HepG2 (cell line): ENCODE measurements around the gene PSMD1. TPM values are rescaled to one million over a fixed set of nuclear protein-coding genes. Genes with fewer than 3 reads are reported as not detected.

Experiments
- ARID2 ChIP-seq: sonication (generic); formaldehyde crosslinking; IDR thresholded peaks from 2 replicates; pipeline ENCODE4 v1.8.1; 2022; ENCODE audit warnings: mild to moderate bottlenecking, missing genetic modification reagents, borderline replicate concordance
- GATA4 ChIP-seq: sonication (generic); IDR thresholded peaks from 2 replicates; pipeline ENCODE4 v1.6.1; 2016; ENCODE audit warnings: antibody characterized with exemption, low read depth, borderline replicate concordance
- MAZ ChIP-seq, 2 experiments: sonication (generic) in 1 of 2; formaldehyde crosslinking in 1 of 2; IDR thresholded peaks; 2 replicates each; pipeline versions ENCODE4 v1.5.0 to v1.6.1; 2012 to 2020; ENCODE audit warnings: low read depth in 2 of 2, mild to moderate bottlenecking in 2 of 2, borderline replicate concordance in 1 of 2, improper control_type of control experiment in 1 of 2, low read length in 1 of 2, missing genetic modification reagents in 1 of 2, moderate library complexity in 1 of 2
- MTA1 ChIP-seq: sonication (generic); formaldehyde crosslinking; IDR thresholded peaks from 2 replicates; pipeline ENCODE4 v1.4.0; 2020; ENCODE audit warnings: missing genetic modification reagents, mild to moderate bottlenecking, borderline replicate concordance
- PCBP1 ChIP-seq: fragments of 200-400 bp; formaldehyde crosslinking; IDR thresholded peaks from 2 replicates; pipeline ENCODE4 v1.6.1; 2017; ENCODE audit warnings: mild to moderate bottlenecking, low read depth, low read length, borderline replicate concordance
- RBFOX2 ChIP-seq: fragments of 200-400 bp; formaldehyde crosslinking; IDR thresholded peaks from 2 replicates; pipeline ENCODE4 v1.6.1; 2017; ENCODE audit warnings: low read depth, mild to moderate bottlenecking, low read length
- SALL1 ChIP-seq: sonication (generic); formaldehyde crosslinking; IDR thresholded peaks from 2 replicates; pipeline ENCODE4 v1.8.0; 2022; ENCODE audit warnings: mild to moderate bottlenecking, missing genetic modification reagents
- SAP130 ChIP-seq: IDR thresholded peaks from 2 replicates; pipeline ENCODE4 v1.6.1; 2016; ENCODE audit warnings: low read depth
- TOPORS ChIP-seq: sonication (generic); formaldehyde crosslinking; IDR thresholded peaks from 2 replicates; pipeline ENCODE4 v1.8.0; 2023; ENCODE audit warnings: mild to moderate bottlenecking, missing genetic modification reagents
- ZNF263 ChIP-seq: sonication (generic); formaldehyde crosslinking; IDR thresholded peaks from 2 replicates; pipeline ENCODE4 v1.4.0; 2020; ENCODE audit warnings: missing genetic modification reagents
- ZNF296 ChIP-seq: sonication (generic); formaldehyde crosslinking; conservative IDR thresholded peaks from 2 replicates; pipeline ENCODE4 v1.5.0; 2020; ENCODE audit warnings: mild to moderate bottlenecking, missing genetic modification reagents
- ZNF512B ChIP-seq: sonication (generic); formaldehyde crosslinking; IDR thresholded peaks from 2 replicates; pipeline ENCODE4 v1.5.1; 2020; ENCODE audit warnings: missing genetic modification reagents, mild to moderate bottlenecking, borderline replicate concordance
- ZNF616 ChIP-seq: sonication (generic); formaldehyde crosslinking; IDR thresholded peaks from 2 replicates; pipeline ENCODE4 v1.5.0; 2020; ENCODE audit warnings: low read depth, mild to moderate bottlenecking, missing genetic modification reagents
- ZNF740 ChIP-seq: sonication (generic); formaldehyde crosslinking; IDR thresholded peaks from 2 replicates; pipeline ENCODE4 v1.4.0; 2020; ENCODE audit warnings: missing genetic modification reagents
- polyA plus RNA-seq, 8 experiments: library from polyadenylated mRNA; depleted of rRNA in 3 of 8; stranded (reverse) in 7 of 8; unstranded in 1 of 8; fragments of >200 nt; fragmentation: Illumina TruSeq in 4 of 8; extraction: Trizol in 4 of 8; gene quantifications; 2 replicates each; pipeline versions ENCODE4 v1.2.1 to v1.2.3, GENCODE V29; 2011 to 2016; ENCODE audit warnings: low read depth in 4 of 8, missing spikeins in 1 of 8, mixed read lengths in 1 of 8; ENCODE audit not compliant: insufficient read depth in 1 of 8
- total RNA-seq, 5 experiments: library from RNA; depleted of rRNA; stranded (reverse); fragments of >200 nt; fragmentation: Illumina TruSeq; extraction: Trizol; gene quantifications; 2 replicates each; pipeline ENCODE4 v1.2.3, GENCODE V29; 2016; ENCODE audit warnings: low read depth in 1 of 5
- TF ChIP-seq, protein P1 (sequence below): sonication (generic); formaldehyde crosslinking; IDR thresholded peaks from 2 replicates; pipeline ENCODE4 v1.5.1; 2020; ENCODE audit warnings: mild to moderate bottlenecking, missing genetic modification reagents
- TF ChIP-seq, protein P2 (sequence below): sonication (generic); formaldehyde crosslinking; IDR thresholded peaks from 2 replicates; pipeline ENCODE4 v1.5.0; 2020; ENCODE audit warnings: mild to moderate bottlenecking, missing genetic modification reagents, moderate library complexity
- TF ChIP-seq, protein P3 (sequence below): sonication (generic); formaldehyde crosslinking; IDR thresholded peaks from 2 replicates; pipeline ENCODE4 v1.4.0; 2020; ENCODE audit warnings: mild to moderate bottlenecking, missing genetic modification reagents

PSMD1 gene
- total and polyA plus RNA-seq, 2 of the 13 experiments (the other 11 are each of a cell fraction or from before 2014, with no cell fraction given), result 136 to 191 TPM

GRCh38 chr2:231190531-231191197 is 134.0 kb downstream of the PSMD1 start (continued):
- TF ChIP-seq, protein P1, sequence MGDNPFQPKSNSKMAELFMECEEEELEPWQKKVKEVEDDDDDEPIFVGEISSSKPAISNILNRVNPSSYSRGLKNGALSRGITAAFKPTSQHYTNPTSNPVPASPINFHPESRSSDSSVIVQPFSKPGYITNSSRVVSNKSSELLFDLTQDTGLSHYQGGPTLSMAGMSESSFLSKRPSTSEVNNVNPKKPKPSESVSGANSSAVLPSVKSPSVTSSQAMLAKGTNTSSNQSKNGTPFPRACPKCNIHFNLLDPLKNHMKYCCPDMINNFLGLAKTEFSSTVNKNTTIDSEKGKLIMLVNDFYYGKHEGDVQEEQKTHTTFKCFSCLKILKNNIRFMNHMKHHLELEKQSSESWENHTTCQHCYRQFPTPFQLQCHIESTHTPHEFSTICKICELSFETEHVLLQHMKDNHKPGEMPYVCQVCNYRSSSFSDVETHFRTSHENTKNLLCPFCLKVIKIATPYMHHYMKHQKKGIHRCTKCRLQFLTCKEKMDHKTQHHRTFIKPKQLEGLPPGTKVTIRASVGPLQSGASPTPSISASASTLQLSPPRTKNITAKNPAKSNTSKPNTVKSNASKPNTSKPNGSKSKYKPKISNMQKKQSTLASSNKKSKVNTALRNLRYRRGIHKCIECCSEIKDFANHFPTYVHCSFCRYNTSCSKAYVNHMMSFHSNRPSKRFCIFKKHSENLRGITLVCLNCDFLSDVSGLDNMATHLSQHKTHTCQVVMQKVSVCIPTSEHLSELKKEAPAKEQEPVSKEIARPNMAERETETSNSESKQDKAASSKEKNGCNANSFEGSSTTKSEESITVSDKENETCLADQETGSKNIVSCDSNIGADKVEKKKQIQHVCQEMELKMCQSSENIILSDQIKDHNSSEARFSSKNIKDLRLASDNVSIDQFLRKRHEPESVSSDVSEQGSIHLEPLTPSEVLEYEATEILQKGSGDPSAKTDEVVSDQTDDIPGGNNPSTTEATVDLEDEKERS (CRISPR knock-in tag), result 0 out of 2 replicates have a peak, but pooled peaks have one; percentile 43
- TF ChIP-seq, protein P2, sequence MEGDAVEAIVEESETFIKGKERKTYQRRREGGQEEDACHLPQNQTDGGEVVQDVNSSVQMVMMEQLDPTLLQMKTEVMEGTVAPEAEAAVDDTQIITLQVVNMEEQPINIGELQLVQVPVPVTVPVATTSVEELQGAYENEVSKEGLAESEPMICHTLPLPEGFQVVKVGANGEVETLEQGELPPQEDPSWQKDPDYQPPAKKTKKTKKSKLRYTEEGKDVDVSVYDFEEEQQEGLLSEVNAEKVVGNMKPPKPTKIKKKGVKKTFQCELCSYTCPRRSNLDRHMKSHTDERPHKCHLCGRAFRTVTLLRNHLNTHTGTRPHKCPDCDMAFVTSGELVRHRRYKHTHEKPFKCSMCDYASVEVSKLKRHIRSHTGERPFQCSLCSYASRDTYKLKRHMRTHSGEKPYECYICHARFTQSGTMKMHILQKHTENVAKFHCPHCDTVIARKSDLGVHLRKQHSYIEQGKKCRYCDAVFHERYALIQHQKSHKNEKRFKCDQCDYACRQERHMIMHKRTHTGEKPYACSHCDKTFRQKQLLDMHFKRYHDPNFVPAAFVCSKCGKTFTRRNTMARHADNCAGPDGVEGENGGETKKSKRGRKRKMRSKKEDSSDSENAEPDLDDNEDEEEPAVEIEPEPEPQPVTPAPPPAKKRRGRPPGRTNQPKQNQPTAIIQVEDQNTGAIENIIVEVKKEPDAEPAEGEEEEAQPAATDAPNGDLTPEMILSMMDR (CRISPR knock-in tag), result peak; percentile 72
- peak; percentile 99 for TF ChIP-seq ZNF740 (CRISPR knock-in tag)
- peak; percentile 56; the same call in 1 of the 2 replicates for TF ChIP-seq SAP130
- TF ChIP-seq SALL1 (CRISPR knock-in tag), result peak; percentile 14; the same call in 1 of the 2 replicates
- TF ChIP-seq MAZ (IDR thresholded peaks at IDR 0.05; ENCODE audit: borderline replicate concordance, low read depth, low read length), result no peak
- TF ChIP-seq MAZ (CRISPR knock-in tag; IDR thresholded peaks at IDR 0.05; ENCODE audit: low read depth), result peak; percentile 27; the same call in 1 of the 2 replicates
- no peak for TF ChIP-seq ZNF296
- no peak for TF ChIP-seq ZNF616 (CRISPR knock-in tag)
- TF ChIP-seq PCBP1, result 0 out of 2 replicates have a peak, but pooled peaks have one; percentile 60
- TF ChIP-seq ARID2 (CRISPR knock-in tag), result peak; percentile 83; the same call in 1 of the 2 replicates
- no peak for TF ChIP-seq TOPORS (CRISPR knock-in tag)
- peak; percentile 47 for TF ChIP-seq RBFOX2
- TF ChIP-seq GATA4, result no peak
- TF ChIP-seq ZNF263 (CRISPR knock-in tag), result peak; percentile 11; the same call in 1 of the 2 replicates
- peak; percentile 52; the same call in 1 of the 2 replicates for TF ChIP-seq MTA1 (CRISPR knock-in tag)
- TF ChIP-seq ZNF512B (CRISPR knock-in tag), result 0 out of 2 replicates have a peak, but pooled peaks have one; percentile 78
- TF ChIP-seq, protein P3, sequence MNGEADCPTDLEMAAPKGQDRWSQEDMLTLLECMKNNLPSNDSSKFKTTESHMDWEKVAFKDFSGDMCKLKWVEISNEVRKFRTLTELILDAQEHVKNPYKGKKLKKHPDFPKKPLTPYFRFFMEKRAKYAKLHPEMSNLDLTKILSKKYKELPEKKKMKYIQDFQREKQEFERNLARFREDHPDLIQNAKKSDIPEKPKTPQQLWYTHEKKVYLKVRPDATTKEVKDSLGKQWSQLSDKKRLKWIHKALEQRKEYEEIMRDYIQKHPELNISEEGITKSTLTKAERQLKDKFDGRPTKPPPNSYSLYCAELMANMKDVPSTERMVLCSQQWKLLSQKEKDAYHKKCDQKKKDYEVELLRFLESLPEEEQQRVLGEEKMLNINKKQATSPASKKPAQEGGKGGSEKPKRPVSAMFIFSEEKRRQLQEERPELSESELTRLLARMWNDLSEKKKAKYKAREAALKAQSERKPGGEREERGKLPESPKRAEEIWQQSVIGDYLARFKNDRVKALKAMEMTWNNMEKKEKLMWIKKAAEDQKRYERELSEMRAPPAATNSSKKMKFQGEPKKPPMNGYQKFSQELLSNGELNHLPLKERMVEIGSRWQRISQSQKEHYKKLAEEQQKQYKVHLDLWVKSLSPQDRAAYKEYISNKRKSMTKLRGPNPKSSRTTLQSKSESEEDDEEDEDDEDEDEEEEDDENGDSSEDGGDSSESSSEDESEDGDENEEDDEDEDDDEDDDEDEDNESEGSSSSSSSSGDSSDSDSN (CRISPR knock-in tag), result peak; percentile 67
